22Rv1 (cell line): ENCODE data around the gene MOB3B.

Experiments used
- ZFX ChIP-seq: fragments of 450-650 bp; IDR thresholded peaks from 2 replicates; pipeline ENCODE4 v1.6.1; 2017; ENCODE audit warnings: antibody characterized with exemption, borderline replicate concordance
- TF ChIP-seq, protein P1 (sequence below): fragments of 450-650 bp; IDR thresholded peaks from 2 replicates; pipeline ENCODE4 v1.5.1; 2017; ENCODE audit warnings: mild to moderate bottlenecking

DNA sequence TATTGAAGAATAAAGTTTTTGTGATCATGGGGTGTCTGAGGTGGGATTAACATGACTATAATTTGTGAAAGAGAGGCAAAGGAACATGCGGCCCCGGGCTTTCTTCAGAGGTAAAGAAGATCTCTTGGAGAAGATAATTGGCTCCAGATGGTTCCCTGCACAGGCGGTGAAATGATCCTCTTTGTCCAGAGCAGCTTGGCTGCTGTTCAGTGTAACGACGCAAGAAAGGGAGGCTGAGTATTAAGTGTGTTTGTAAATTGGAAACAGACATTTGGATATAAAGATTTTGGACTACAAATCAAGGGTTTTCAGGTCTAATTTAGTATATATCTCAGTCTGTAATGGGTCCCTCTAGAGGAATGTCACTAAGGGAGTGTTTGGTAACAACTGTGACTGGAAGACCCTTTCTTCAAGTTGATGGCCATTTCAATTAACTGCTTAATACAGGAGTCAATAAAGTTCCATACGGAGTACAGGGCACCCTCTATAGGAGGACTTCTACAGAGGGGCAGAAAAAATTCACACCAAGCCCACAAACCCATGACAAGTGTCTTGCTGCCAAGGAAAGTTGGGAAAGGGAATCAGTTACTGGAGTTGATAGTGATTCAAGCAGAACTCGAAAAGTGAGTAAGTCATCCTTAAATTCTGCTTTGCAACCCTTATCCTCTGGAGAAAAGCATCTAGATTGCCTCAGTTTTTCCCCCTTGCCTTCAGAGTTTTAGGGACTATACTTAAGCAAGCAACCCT is 236.8 kb downstream of the MOB3B start:
- TF ChIP-seq, protein P1, sequence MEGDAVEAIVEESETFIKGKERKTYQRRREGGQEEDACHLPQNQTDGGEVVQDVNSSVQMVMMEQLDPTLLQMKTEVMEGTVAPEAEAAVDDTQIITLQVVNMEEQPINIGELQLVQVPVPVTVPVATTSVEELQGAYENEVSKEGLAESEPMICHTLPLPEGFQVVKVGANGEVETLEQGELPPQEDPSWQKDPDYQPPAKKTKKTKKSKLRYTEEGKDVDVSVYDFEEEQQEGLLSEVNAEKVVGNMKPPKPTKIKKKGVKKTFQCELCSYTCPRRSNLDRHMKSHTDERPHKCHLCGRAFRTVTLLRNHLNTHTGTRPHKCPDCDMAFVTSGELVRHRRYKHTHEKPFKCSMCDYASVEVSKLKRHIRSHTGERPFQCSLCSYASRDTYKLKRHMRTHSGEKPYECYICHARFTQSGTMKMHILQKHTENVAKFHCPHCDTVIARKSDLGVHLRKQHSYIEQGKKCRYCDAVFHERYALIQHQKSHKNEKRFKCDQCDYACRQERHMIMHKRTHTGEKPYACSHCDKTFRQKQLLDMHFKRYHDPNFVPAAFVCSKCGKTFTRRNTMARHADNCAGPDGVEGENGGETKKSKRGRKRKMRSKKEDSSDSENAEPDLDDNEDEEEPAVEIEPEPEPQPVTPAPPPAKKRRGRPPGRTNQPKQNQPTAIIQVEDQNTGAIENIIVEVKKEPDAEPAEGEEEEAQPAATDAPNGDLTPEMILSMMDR = no peak
- TF ChIP-seq ZFX = no peak
